Measurements from ENCODE around the gene DDX54.

DNA sequence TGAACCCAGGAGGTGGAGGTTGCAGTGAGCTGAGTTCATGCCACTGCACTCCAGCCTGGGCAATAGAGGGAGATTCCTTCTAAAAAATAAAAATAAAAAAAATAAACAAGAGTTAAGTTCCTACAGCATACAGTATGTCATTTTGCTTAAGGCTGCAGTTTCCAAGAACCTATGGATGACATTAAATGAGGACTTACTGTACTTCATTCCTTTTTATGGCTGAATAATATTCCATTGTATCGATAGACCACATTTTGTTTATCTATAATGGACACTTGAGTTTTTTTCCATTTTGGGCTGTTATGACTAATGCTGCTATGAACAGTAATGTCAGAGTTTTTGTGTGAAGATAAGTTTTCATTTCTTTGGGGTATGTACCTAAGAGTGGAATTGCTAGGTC lies 67.1 kb downstream of the DDX54 start:
- TF ChIP-seq, protein P1, sequence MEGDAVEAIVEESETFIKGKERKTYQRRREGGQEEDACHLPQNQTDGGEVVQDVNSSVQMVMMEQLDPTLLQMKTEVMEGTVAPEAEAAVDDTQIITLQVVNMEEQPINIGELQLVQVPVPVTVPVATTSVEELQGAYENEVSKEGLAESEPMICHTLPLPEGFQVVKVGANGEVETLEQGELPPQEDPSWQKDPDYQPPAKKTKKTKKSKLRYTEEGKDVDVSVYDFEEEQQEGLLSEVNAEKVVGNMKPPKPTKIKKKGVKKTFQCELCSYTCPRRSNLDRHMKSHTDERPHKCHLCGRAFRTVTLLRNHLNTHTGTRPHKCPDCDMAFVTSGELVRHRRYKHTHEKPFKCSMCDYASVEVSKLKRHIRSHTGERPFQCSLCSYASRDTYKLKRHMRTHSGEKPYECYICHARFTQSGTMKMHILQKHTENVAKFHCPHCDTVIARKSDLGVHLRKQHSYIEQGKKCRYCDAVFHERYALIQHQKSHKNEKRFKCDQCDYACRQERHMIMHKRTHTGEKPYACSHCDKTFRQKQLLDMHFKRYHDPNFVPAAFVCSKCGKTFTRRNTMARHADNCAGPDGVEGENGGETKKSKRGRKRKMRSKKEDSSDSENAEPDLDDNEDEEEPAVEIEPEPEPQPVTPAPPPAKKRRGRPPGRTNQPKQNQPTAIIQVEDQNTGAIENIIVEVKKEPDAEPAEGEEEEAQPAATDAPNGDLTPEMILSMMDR (IDR thresholded peaks at IDR 0.05), result no peak
- TF ChIP-seq ETV6 (CRISPR knock-in tag; IDR thresholded peaks at IDR 0.05), result no peak

Data from WTC11 (cell line).